ENCODE measurements around the gene RRP1. TPM values are rescaled to one million over a fixed set of nuclear protein-coding genes. Genes with fewer than 3 reads are reported as not detected.

RRP1 gene
- total RNA-seq, 2 experiments from 2014 or later = 50.3 to 55.0 TPM

DNA sequence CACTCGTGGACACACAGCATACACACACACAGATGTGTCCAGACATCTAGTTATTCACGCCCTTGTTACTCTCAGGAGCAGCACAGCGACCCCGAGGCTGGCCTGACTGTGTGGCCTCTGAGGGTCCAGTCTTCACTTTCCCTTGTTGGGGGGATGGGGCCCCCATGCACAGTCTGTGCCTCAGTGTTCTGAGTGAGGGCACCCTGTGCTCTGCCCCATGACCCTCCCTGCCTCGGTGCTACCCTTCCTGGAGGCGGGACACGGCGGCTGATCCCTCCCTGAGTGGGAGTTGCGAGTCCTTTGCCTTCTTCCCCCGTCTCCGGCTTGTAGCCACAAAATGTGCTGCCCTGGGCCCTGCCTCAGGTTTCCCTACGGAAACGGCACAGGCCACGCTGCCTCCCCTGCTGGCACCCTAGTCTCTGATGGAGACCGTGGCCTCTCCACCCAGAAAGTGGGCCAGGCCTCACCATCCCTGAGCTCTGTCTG is 21.8 kb upstream of the RRP1 start:
- DNase-seq (ENCODE audit: low spot score) = no peak
- Histone ChIP-seq H3K9me2 (ENCODE audit: insufficient read depth, low read length) (no peaks in the 10 kb centered on the region), H3K9me3 (ENCODE audit: low read length) (no peaks in the 10 kb centered on the region), H3K4me2 (ENCODE audit: low read length) (no peak overlapping the region), H3K79me2 (ENCODE audit: insufficient read depth, low read depth, low read length) (no peaks in the 10 kb centered on the region), H3K36me3 (ENCODE audit: insufficient read depth, low read length) (0 out of 2 replicates have a peak, but pooled peaks cover 2% of the 10 kb centered on the region), H3K27ac (ENCODE audit: low read depth, low read length, poor library complexity, severe bottlenecking) (no peak overlapping the region), H2AFZ (ENCODE audit: low read length) (no peak overlapping the region), H3K4me1 (ENCODE audit: insufficient read depth, low read length, poor library complexity, severe bottlenecking) (no peaks in the 10 kb centered on the region), H3K4me3 (ENCODE audit: low read depth, low read length, poor library complexity, severe bottlenecking) (no peak overlapping the region), H4K20me1 (ENCODE audit: insufficient read depth, low read length) (no peaks in the 10 kb centered on the region)
- intact Hi-C loops (cut with micrococcal nuclease; ENCODE audit: unreplicated experiment) = no loop called here
- CTCF ChIA-PET (ENCODE audit: unreplicated experiment) = no interaction called here
- BruUV-seq (replicated peaks) = no TSS peak
- POLR2A ChIA-PET = no interaction called here
- TF ChIP-seq, protein P1, sequence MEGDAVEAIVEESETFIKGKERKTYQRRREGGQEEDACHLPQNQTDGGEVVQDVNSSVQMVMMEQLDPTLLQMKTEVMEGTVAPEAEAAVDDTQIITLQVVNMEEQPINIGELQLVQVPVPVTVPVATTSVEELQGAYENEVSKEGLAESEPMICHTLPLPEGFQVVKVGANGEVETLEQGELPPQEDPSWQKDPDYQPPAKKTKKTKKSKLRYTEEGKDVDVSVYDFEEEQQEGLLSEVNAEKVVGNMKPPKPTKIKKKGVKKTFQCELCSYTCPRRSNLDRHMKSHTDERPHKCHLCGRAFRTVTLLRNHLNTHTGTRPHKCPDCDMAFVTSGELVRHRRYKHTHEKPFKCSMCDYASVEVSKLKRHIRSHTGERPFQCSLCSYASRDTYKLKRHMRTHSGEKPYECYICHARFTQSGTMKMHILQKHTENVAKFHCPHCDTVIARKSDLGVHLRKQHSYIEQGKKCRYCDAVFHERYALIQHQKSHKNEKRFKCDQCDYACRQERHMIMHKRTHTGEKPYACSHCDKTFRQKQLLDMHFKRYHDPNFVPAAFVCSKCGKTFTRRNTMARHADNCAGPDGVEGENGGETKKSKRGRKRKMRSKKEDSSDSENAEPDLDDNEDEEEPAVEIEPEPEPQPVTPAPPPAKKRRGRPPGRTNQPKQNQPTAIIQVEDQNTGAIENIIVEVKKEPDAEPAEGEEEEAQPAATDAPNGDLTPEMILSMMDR (conservative IDR thresholded peaks at IDR 0.05; ENCODE audit: low read length) = no peak
- no peak for TF ChIP-seq EZH2phosphoT487 (IDR thresholded peaks at IDR 0.05; ENCODE audit: borderline replicate concordance, low read depth, low read length)

DNA sequence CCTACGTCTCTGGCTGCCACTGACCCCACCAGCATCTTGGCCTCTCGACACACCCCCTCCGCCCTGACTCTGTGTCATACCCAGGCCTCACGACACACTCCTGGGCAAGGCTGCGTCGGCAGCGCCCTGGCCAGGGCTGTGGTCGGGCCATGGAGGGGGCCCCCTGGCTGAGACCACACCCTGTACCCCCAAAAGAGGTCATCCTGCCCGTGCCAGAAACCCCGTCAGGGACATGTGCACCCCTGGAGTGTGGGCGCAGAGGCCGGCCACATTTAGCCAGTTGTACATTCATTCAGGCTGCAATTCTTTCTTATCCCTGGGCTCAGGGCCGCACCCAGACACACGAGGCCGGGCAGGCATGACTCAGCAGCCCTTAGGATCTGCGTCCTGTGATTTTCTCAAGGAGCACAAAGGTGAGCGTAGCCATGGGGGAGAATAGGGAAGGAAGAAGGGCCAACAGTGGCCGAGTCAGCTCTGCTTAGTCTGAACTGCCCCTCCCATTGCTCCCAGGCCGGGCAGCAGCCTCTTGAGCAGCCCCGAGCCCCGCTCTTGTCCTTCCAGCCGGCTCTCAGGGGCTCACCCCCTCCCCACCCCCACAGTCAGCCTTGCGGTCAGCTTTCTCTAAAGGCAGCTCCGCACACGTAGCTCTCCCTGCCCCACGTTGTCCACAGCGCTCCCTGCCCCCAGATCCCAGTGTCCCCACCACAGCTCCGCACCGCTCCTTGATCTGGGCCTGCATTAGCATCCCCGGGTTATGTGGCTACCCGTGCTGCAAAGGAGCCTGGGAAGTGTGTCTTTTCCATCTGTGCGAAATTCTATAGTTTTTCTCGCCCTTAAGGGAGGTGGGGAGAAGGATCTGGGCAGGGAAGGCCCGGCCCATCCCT is 21.2 kb upstream of the RRP1 start:
- H3K27ac ChIP-seq (ENCODE audit: low read depth, low read length, poor library complexity, severe bottlenecking) = no peak overlapping the region
- intact Hi-C loops (cut with micrococcal nuclease; ENCODE audit: unreplicated experiment) = no loop called here
- no TSS peak for BruUV-seq (replicated peaks)
- DNase-seq (ENCODE audit: low spot score) = no peak
- H3K4me3 ChIP-seq (ENCODE audit: low read depth, low read length, poor library complexity, severe bottlenecking) = no peak overlapping the region
- no peak for TF ChIP-seq EZH2phosphoT487 (IDR thresholded peaks at IDR 0.05; ENCODE audit: borderline replicate concordance, low read depth, low read length)
- TF ChIP-seq, protein P1 (conservative IDR thresholded peaks at IDR 0.05; ENCODE audit: low read length) = no peak
- no peak overlapping the region for H3K4me2 ChIP-seq (ENCODE audit: low read length)
- POLR2A ChIA-PET = interaction anchor here (0.6 kb wide), 1 partner anchor 15 kb away, joined by 4 read pairs; no protein-coding TSS in a partner anchor
- peaks cover 6% of the 10 kb centered on the region for H3K36me3 ChIP-seq (ENCODE audit: insufficient read depth, low read length)
- H2AFZ ChIP-seq (ENCODE audit: low read length) = no peak overlapping the region
- H4K20me1 ChIP-seq (ENCODE audit: insufficient read depth, low read length) = no peaks in the 10 kb centered on the region
- no peaks in the 10 kb centered on the region for H3K79me2 ChIP-seq (ENCODE audit: insufficient read depth, low read depth, low read length)
- no peaks in the 10 kb centered on the region for H3K9me3 ChIP-seq (ENCODE audit: low read length)
- CTCF ChIA-PET (ENCODE audit: unreplicated experiment) = no interaction called here
- H3K9me2 ChIP-seq (ENCODE audit: insufficient read depth, low read length) = no peaks in the 10 kb centered on the region
- H3K4me1 ChIP-seq (ENCODE audit: insufficient read depth, low read length, poor library complexity, severe bottlenecking) = no peaks in the 10 kb centered on the region

DNA sequence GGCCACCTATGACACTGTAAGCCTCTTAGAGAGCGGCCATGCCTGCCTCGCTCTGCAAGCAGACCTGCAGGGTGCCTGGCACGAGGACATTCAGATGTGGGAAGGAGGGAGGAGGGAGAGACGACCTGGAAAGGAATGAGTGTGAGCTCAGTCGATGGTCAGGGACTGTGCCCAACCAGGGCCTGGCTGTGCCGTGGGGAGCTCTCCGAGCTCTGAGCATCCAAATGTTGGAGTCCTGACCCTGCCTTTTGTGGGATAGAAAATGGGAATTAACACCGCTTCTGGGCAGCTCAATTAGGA is 20.6 kb upstream of the RRP1 start:
- Histone ChIP-seq H3K79me2 (ENCODE audit: insufficient read depth, low read depth, low read length) (no peaks in the 10 kb centered on the region), H3K27ac (ENCODE audit: low read depth, low read length, poor library complexity, severe bottlenecking) (no peak overlapping the region), H3K4me3 (ENCODE audit: low read depth, low read length, poor library complexity, severe bottlenecking) (no peak overlapping the region), H3K9me3 (ENCODE audit: low read length) (no peaks in the 10 kb centered on the region), H2AFZ (ENCODE audit: low read length) (no peak overlapping the region), H3K4me1 (ENCODE audit: insufficient read depth, low read length, poor library complexity, severe bottlenecking) (no peaks in the 10 kb centered on the region), H3K9me2 (ENCODE audit: insufficient read depth, low read length) (no peaks in the 10 kb centered on the region), H3K4me2 (ENCODE audit: low read length) (no peak overlapping the region), H3K36me3 (ENCODE audit: insufficient read depth, low read length) (peaks cover 12% of the 10 kb centered on the region), H4K20me1 (ENCODE audit: insufficient read depth, low read length) (no peaks in the 10 kb centered on the region)
- ChIA-PET CTCF (ENCODE audit: unreplicated experiment) (no interaction called here), POLR2A (interaction anchor here (0.6 kb wide), 1 partner anchor 14 kb away, joined by 4 read pairs; no protein-coding TSS in a partner anchor)
- intact Hi-C loops (cut with micrococcal nuclease; ENCODE audit: unreplicated experiment) = no loop called here
- no peak for DNase-seq (ENCODE audit: low spot score)
- TF ChIP-seq, protein P1 (conservative IDR thresholded peaks at IDR 0.05; ENCODE audit: low read length) = no peak
- TF ChIP-seq EZH2phosphoT487 (IDR thresholded peaks at IDR 0.05; ENCODE audit: borderline replicate concordance, low read depth, low read length) = no peak
- no TSS peak for BruUV-seq (replicated peaks)

Data from OCI-LY7 (cell line).